OCI-LY7 (cell line): ENCODE data around the gene USP35.

Experiments
- EZH2phosphoT487 ChIP-seq: fragments of 200-600 bp; sonication (generic); IDR thresholded peaks from 2 replicates; pipeline ENCODE4 v1.6.1; 2018; ENCODE audit warnings: low read depth, borderline replicate concordance, mild to moderate bottlenecking, mixed run types, antibody characterized with exemption, low read length, moderate library complexity, mixed read lengths
- TF ChIP-seq, protein P1 (sequence below): fragments of 200-600 bp; sonication (generic); conservative IDR thresholded peaks from 2 replicates; pipeline ENCODE4 v1.5.1; 2014; ENCODE audit warnings: mild to moderate bottlenecking, antibody characterized with exemption, low read length, moderate library complexity, mixed read lengths

DNA sequence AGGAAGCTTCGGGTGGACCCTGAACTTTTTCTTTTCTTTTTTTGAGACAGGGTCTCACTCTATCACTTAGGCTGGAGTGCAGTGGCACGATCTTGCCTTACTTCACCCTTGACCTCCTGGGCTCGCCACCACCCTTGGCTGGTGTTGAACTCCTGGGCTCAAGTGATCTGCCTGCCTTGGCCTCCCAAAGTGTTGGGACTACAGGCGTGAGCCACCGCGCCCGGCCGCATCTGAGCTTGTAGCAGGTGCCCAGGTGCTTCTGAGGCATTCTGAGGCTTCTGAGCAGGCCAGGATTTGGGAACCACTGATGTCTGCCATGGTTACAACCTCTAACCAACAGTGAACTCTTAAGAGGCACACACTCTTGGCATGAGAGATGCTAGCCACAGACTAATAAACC, 5.1 kb downstream of the USP35 start:
- no peak for TF ChIP-seq EZH2phosphoT487
- TF ChIP-seq, protein P1, sequence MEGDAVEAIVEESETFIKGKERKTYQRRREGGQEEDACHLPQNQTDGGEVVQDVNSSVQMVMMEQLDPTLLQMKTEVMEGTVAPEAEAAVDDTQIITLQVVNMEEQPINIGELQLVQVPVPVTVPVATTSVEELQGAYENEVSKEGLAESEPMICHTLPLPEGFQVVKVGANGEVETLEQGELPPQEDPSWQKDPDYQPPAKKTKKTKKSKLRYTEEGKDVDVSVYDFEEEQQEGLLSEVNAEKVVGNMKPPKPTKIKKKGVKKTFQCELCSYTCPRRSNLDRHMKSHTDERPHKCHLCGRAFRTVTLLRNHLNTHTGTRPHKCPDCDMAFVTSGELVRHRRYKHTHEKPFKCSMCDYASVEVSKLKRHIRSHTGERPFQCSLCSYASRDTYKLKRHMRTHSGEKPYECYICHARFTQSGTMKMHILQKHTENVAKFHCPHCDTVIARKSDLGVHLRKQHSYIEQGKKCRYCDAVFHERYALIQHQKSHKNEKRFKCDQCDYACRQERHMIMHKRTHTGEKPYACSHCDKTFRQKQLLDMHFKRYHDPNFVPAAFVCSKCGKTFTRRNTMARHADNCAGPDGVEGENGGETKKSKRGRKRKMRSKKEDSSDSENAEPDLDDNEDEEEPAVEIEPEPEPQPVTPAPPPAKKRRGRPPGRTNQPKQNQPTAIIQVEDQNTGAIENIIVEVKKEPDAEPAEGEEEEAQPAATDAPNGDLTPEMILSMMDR = no peak
